ENCODE data around the gene PARL.
"Not testable (repeated sequence)": the region's sequence is repeated elsewhere in the genome, so short reads cannot be mapped to it uniquely, and the experiment has no call there.

PARL gene

DNA sequence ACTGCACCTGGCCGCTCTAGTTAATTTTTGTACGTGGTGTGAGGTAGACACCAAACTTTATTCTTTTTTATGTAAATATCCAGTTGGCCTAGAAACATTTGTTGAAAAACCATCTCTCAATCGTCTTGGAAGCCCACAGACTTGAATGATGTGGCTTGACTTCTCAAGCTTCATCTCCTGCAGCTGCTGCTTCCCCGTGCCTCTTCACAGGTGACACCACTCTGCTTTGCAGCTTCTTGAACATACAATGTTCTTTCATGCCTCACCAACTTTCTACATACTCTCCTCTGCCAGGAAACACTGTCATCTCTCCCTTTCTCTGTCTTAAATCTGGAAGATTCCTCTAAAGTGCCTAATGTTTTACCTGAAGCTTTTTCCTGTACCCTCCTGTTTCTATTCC lies 94.9 kb downstream of the PARL start:
- no peak for DNase-seq (ENCODE audit: low read depth in 3 of 3)

GRCh38 chr3:183784503-183784902 lies 100.2 kb downstream of the PARL start:
- DNase-seq (ENCODE audit: low read depth in 3 of 3), result not testable (repeated sequence)

- no peak for DNase-seq (ENCODE audit: low read depth in 3 of 3)
Measured at GRCh38 chr3:183782576-183783276, 102.0 kb downstream of the PARL start.

GRCh38 chr3:183781246-183781645 lies 103.4 kb downstream of the PARL start:
- no peak for DNase-seq (ENCODE audit: low read depth in 3 of 3)

- no peak for DNase-seq (ENCODE audit: low read depth in 3 of 3)
Measured at GRCh38 chr3:183779896-183780465, 104.7 kb downstream of the PARL start.

Data from stimulated activated CD4-positive, alpha-beta T cell treated with anti-CD3 and anti-CD28 coated beads, TNF-alpha, amount 100 ng/mL, for 48 hours (primary cell).